OCI-LY7 (cell line): ENCODE results near the gene C20orf204.

ENCODE experiments used
- CTCF ChIP-seq: fragments of 200-600 bp; sonication (generic); conservative IDR thresholded peaks from 2 replicates; pipeline ENCODE4 v1.5.1; 2014; ENCODE audit warnings: mild to moderate bottlenecking, antibody characterized with exemption, low read length, moderate library complexity, mixed read lengths
- EZH2phosphoT487 ChIP-seq: fragments of 200-600 bp; sonication (generic); IDR thresholded peaks from 2 replicates; pipeline ENCODE4 v1.6.1; 2018; ENCODE audit warnings: low read depth, borderline replicate concordance, mild to moderate bottlenecking, mixed run types, antibody characterized with exemption, low read length, moderate library complexity, mixed read lengths

GRCh38 chr20:64043768-64044167, 7.8 kb downstream of the C20orf204 start:
- no peak for TF ChIP-seq CTCF
- no peak for TF ChIP-seq EZH2phosphoT487
